Smooth muscle cell (in vitro differentiated cells): Measurements from ENCODE around the gene TTLL12. TPM values are rescaled to one million over a fixed set of nuclear protein-coding genes. Genes with fewer than 3 reads are reported as not detected.

Experiments used
- DNase-seq: peaks from one replicate; lab custom pipeline; 2025; ENCODE audit not compliant: unreplicated experiment; lab: John Stamatoyannopoulos, UW
- H2AFZ ChIP-seq: fragments of 200-600 bp; sonication (generic); 2 replicates; pipeline ENCODE4 v1.6.0; 2016; ENCODE audit warnings: antibody characterized with exemption, low read depth, mild to moderate bottlenecking
- H3F3A ChIP-seq: fragments of 200-600 bp; sonication (generic); 2 replicates; pipeline ENCODE4 v1.6.0; 2017; ENCODE audit warnings: antibody characterized with exemption, low read depth
- H3K27ac ChIP-seq: fragments of 200-600 bp; sonication (generic); 2 replicates; pipeline ENCODE4 v1.5.1; 2016; ENCODE audit warnings: low read depth, mild to moderate bottlenecking
- H3K27me3 ChIP-seq: fragments of 200-600 bp; sonication (generic); 2 replicates; pipeline ENCODE4 v1.6.1; 2016; ENCODE audit warnings: low read depth, mild to moderate bottlenecking
- H3K36me3 ChIP-seq: fragments of 200-600 bp; sonication (generic); 2 replicates; pipeline ENCODE4 v1.5.1; 2016; ENCODE audit warnings: low read depth
- H3K4me1 ChIP-seq: fragments of 200-600 bp; sonication (generic); 2 replicates; pipeline ENCODE4 v1.5.1; 2016; ENCODE audit warnings: low read depth
- H3K4me2 ChIP-seq: fragments of 200-600 bp; sonication (generic); 2 replicates; pipeline ENCODE4 v1.6.0; 2016; ENCODE audit warnings: mild to moderate bottlenecking
- H3K4me3 ChIP-seq: fragments of 200-600 bp; sonication (generic); 2 replicates; pipeline ENCODE4 v1.5.1; 2016; ENCODE audit warnings: mild to moderate bottlenecking
- H3K79me2 ChIP-seq: fragments of 200-600 bp; sonication (generic); 2 replicates; pipeline ENCODE4 v1.6.0; 2016; ENCODE audit warnings: low read depth, mild to moderate bottlenecking
- H3K9ac ChIP-seq: fragments of 200-600 bp; sonication (generic); 2 replicates; pipeline ENCODE4 v1.6.0; 2016; ENCODE audit warnings: low read depth
- H3K9me3 ChIP-seq: fragments of 200-600 bp; sonication (generic); replicated peaks from 2 replicates; pipeline ENCODE4 v1.5.1; 2016; ENCODE audit warnings: low read depth
- H4K20me1 ChIP-seq: fragments of 200-600 bp; sonication (generic); 2 replicates; pipeline ENCODE4 v1.6.0; 2016; ENCODE audit warnings: low read depth
- CTCF ChIP-seq: fragments of 200-600 bp; sonication (generic); IDR thresholded peaks from 2 replicates; pipeline ENCODE4 v1.5.1; 2017; ENCODE audit warnings: borderline replicate concordance, mild to moderate bottlenecking, antibody characterized with exemption; ENCODE audit not compliant: insufficient read depth, poor library complexity, severe bottlenecking
- WGBS: methylation state at CpG from one replicate; pipeline ENCODE4 v1.1.7; 2016; ENCODE audit warnings: low lambda C conversion rate; 5-methylcytosine and 5-hydroxymethylcytosine counted together
- polyA plus RNA-seq: library from polyadenylated mRNA; unstranded; fragments of >200 nt; fragmentation: Nextera tagmentation; extraction: Ambion mirVana; gene quantifications from 2 replicates; pipeline ENCODE4 v1.2.1, GENCODE V29; 2016
- total RNA-seq: library from RNA; depleted of rRNA; stranded (reverse); fragments of >200 nt; gene quantifications from 2 replicates; pipeline ENCODE4 v1.2.3, GENCODE V29; 2014

The TTLL12 gene
- total and polyA plus RNA-seq, 2 experiments from 2014 or later: 23.5 to 31.6 TPM

DNA sequence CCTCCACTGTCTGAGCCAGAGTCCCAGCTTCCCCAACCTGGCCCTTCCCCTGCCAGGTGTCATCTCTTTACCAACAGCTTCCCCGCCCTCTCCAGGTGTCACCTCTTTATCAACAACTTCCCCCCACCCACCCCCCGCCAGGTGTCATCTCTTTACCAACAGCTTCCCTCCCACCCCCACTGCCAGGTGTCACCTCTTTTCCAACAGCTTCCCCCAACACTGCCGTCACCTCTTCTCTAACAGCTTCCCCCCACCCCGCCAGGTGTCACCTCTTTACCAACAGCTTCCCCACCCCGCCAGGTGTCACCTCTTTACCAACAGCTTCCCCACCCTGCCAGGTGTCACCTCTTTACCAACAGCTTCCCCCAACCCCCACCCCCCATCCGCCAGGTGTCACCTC lies 29.8 kb upstream of the TTLL12 start:
- Histone ChIP-seq H3K27me3 (no peaks in the 10 kb centered on the region), H4K20me1 (no peaks in the 10 kb centered on the region), H3K4me3 (no peak overlapping the region), H3K27ac (no peak overlapping the region), H3K79me2 (no peaks in the 10 kb centered on the region), H3F3A (no peaks in the 10 kb centered on the region), H2AFZ (no peak overlapping the region), H3K4me1 (no peaks in the 10 kb centered on the region), H3K36me3 (no peaks in the 10 kb centered on the region), H3K4me2 (no peak overlapping the region), H3K9ac (no peak overlapping the region), H3K9me3 (no peaks in the 10 kb centered on the region)
- WGBS: 76% methylated on average over 3 of the region's 6 CpGs
- TF ChIP-seq CTCF: no peak
- DNase-seq: no peak

DNA sequence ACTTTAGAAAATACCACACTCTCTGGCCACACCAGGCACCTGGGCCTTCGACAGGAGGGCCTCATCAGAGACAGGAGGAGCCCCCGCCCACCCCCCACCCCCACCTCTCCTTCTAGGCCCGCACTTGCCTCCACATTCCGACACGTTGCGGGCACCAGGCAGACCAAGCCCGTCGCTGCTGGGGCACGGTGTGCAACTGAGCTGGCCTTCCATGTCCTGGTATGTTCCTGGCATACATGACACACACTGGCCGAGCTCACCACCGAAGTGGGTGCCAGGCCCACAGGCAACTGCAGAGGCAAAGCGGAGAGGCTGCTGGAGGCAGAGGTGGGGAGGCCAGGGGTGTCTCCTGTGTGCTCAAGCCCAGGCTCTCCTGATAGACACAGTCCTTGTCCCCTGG lies 27.0 kb upstream of the TTLL12 start:
- Histone ChIP-seq H2AFZ (no peak overlapping the region), H3K9ac (no peak overlapping the region), H3K27me3 (no peaks in the 10 kb centered on the region), H3F3A (no peaks in the 10 kb centered on the region), H4K20me1 (no peaks in the 10 kb centered on the region), H3K4me1 (no peaks in the 10 kb centered on the region), H3K36me3 (no peaks in the 10 kb centered on the region), H3K4me3 (no peak overlapping the region), H3K4me2 (no peak overlapping the region), H3K9me3 (no peaks in the 10 kb centered on the region), H3K27ac (no peak overlapping the region), H3K79me2 (no peaks in the 10 kb centered on the region)
- WGBS: 87% methylated on average over 12 of the region's 12 CpGs
- no peak for DNase-seq
- TF ChIP-seq CTCF: no peak

DNA sequence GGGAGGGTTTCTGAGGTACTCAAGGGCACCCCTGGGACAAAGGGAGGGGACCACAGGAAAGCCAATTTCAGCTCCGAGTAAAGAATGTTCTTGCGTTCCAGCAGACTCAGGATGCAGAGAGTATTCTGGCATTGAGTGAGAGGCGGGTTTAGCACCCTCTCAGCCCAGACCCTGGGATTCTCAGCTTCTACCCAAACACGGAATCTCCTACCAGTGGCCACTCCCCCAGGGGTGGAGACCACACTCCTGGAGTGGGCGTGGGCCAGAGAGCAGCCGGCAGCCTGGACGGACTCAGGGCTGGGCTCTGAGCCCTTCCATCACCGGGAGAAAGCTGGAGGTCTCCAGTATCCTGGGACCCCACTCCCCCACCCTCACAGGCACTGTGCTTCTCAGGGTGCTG lies 26.1 kb upstream of the TTLL12 start:
- no peaks in the 10 kb centered on the region for H3K4me1 ChIP-seq
- no peaks in the 10 kb centered on the region for H3K79me2 ChIP-seq
- H3F3A ChIP-seq: no peaks in the 10 kb centered on the region
- no peaks in the 10 kb centered on the region for H3K9me3 ChIP-seq
- H3K27me3 ChIP-seq: no peaks in the 10 kb centered on the region
- H3K36me3 ChIP-seq: no peaks in the 10 kb centered on the region
- H3K4me3 ChIP-seq: no peak overlapping the region
- no peak overlapping the region for H3K4me2 ChIP-seq
- H3K27ac ChIP-seq: no peak overlapping the region
- no peak overlapping the region for H2AFZ ChIP-seq
- no peaks in the 10 kb centered on the region for H4K20me1 ChIP-seq
- no peak for DNase-seq
- TF ChIP-seq CTCF: no peak
- no peak overlapping the region for H3K9ac ChIP-seq
- WGBS: 34% methylated on average over 8 of the region's 8 CpGs

- TF ChIP-seq CTCF: no peak
- Histone ChIP-seq H3K9me3 (no peaks in the 10 kb centered on the region), H4K20me1 (no peaks in the 10 kb centered on the region), H3F3A (no peaks in the 10 kb centered on the region), H2AFZ (no peak overlapping the region), H3K27me3 (no peaks in the 10 kb centered on the region), H3K4me3 (no peak overlapping the region), H3K4me1 (no peaks in the 10 kb centered on the region), H3K4me2 (no peak overlapping the region), H3K9ac (no peak overlapping the region), H3K36me3 (no peaks in the 10 kb centered on the region), H3K79me2 (no peaks in the 10 kb centered on the region), H3K27ac (no peak overlapping the region)
- 100% methylated on average over 13 of the region's 23 CpGs for WGBS
- DNase-seq: no peak
Observed at GRCh38 chr22:43212434-43212952, 25.6 kb upstream of the TTLL12 start.
